ENCODE results near the gene CNR1.

DNA sequence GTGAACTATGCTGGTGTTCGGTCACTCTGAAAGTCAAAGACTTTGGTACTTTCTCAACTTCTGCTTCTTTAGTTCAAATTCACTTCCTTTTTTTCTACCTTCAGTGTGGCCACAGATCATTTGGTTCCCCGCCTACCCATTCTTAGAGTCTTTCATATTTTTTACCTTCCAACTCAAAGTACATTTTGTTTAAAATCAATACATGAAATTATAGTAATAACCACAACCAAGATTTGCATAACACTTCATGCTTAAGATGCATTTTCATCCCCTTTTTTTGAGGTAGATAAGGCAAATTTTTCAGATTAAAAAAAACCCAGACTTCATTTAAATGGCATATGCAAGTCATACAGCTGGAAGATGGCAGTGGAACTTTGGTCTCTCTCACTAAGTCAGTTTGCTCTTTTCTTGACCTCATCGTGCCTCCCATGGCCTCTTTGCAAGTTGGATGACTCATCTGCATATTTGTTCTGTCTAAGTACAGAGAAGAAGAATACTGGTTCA lies 11.9 kb upstream of the CNR1 start:
- TF ChIP-seq, protein P1, sequence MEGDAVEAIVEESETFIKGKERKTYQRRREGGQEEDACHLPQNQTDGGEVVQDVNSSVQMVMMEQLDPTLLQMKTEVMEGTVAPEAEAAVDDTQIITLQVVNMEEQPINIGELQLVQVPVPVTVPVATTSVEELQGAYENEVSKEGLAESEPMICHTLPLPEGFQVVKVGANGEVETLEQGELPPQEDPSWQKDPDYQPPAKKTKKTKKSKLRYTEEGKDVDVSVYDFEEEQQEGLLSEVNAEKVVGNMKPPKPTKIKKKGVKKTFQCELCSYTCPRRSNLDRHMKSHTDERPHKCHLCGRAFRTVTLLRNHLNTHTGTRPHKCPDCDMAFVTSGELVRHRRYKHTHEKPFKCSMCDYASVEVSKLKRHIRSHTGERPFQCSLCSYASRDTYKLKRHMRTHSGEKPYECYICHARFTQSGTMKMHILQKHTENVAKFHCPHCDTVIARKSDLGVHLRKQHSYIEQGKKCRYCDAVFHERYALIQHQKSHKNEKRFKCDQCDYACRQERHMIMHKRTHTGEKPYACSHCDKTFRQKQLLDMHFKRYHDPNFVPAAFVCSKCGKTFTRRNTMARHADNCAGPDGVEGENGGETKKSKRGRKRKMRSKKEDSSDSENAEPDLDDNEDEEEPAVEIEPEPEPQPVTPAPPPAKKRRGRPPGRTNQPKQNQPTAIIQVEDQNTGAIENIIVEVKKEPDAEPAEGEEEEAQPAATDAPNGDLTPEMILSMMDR (IDR thresholded peaks at IDR 0.05), result no peak
- no peak for TF ChIP-seq TCF12 (IDR thresholded peaks at IDR 0.05)
- TF ChIP-seq, protein P2, sequence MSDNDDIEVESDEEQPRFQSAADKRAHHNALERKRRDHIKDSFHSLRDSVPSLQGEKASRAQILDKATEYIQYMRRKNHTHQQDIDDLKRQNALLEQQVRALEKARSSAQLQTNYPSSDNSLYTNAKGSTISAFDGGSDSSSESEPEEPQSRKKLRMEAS (IDR thresholded peaks at IDR 0.05; ENCODE audit: low read depth), result no peak
- no peak for TF ChIP-seq RCOR1 (IDR thresholded peaks at IDR 0.05; ENCODE audit: low read length)
- TF ChIP-seq POLR2AphosphoS5 (IDR thresholded peaks at IDR 0.05; ENCODE audit: low read depth, low read length), result no peak
- TF ChIP-seq, protein P3, sequence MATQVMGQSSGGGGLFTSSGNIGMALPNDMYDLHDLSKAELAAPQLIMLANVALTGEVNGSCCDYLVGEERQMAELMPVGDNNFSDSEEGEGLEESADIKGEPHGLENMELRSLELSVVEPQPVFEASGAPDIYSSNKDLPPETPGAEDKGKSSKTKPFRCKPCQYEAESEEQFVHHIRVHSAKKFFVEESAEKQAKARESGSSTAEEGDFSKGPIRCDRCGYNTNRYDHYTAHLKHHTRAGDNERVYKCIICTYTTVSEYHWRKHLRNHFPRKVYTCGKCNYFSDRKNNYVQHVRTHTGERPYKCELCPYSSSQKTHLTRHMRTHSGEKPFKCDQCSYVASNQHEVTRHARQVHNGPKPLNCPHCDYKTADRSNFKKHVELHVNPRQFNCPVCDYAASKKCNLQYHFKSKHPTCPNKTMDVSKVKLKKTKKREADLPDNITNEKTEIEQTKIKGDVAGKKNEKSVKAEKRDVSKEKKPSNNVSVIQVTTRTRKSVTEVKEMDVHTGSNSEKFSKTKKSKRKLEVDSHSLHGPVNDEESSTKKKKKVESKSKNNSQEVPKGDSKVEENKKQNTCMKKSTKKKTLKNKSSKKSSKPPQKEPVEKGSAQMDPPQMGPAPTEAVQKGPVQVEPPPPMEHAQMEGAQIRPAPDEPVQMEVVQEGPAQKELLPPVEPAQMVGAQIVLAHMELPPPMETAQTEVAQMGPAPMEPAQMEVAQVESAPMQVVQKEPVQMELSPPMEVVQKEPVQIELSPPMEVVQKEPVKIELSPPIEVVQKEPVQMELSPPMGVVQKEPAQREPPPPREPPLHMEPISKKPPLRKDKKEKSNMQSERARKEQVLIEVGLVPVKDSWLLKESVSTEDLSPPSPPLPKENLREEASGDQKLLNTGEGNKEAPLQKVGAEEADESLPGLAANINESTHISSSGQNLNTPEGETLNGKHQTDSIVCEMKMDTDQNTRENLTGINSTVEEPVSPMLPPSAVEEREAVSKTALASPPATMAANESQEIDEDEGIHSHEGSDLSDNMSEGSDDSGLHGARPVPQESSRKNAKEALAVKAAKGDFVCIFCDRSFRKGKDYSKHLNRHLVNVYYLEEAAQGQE (IDR thresholded peaks at IDR 0.05; ENCODE audit: low read depth, low read length), result no peak
- no peak for TF ChIP-seq EP300 (IDR thresholded peaks at IDR 0.05; ENCODE audit: borderline replicate concordance in 1 of 2, low read depth in 1 of 2, low read length in 1 of 2)
- TF ChIP-seq FOSL2 (IDR thresholded peaks at IDR 0.05; ENCODE audit: borderline replicate concordance, low read depth), result no peak
- no peak for TF ChIP-seq MXI1 (IDR thresholded peaks at IDR 0.05; ENCODE audit: low read depth, low read length)
- no peak for TF ChIP-seq YY1 (IDR thresholded peaks at IDR 0.05; ENCODE audit: low read depth)

Data from SK-N-SH (cell line).